Gastrocnemius medialis (tissue), 4 donors: ENCODE results near the gene FAM107B. TPM values are rescaled to one million over a fixed set of nuclear protein-coding genes. Genes with fewer than 3 reads are reported as not detected.

Source experiments
- ATAC-seq, 2 donors: fragments of 150-250 bp; one replicate each; pipeline ENCODE4 v1.9.1; 2016
- DNase-seq, 2 donors: peaks; one replicate each; pipeline ENCODE4 v3.0.0-alpha.2; 2019
- H3K27ac ChIP-seq, 4 donors: fragments of 200-600 bp; sonication (generic); 1 replicate in 1 of 4; 2 replicates in 3 of 4; pipeline ENCODE4 v1.5.1; 2016 to 2018; ENCODE audit warnings: mild to moderate bottlenecking in 2 of 4, moderate library complexity in 1 of 4
- H3K27me3 ChIP-seq, 3 donors: fragments of 200-600 bp; sonication (generic) in 2 of 3; 1 replicate in 1 of 3; 2 replicates in 2 of 3; pipeline versions ENCODE4 v1.5.1 to v1.6.0; 2016 to 2019; ENCODE audit warnings: mild to moderate bottlenecking in 1 of 3, moderate library complexity in 1 of 3
- H3K36me3 ChIP-seq, 2 donors: fragments of 200-600 bp; sonication (generic) in 1 of 2; one replicate each; pipeline ENCODE4 v1.5.1; 2017 to 2018
- H3K4me1 ChIP-seq, 2 donors: fragments of 200-600 bp; sonication (generic) in 1 of 2; one replicate each; pipeline ENCODE4 v1.5.1; 2016 to 2017; ENCODE audit warnings: mild to moderate bottlenecking in 2 of 2
- H3K4me3 ChIP-seq, 4 donors: fragments of 200-600 bp; sonication (generic) in 3 of 4; 1 replicate in 1 of 4; 2 replicates in 3 of 4; pipeline ENCODE4 v1.5.1; 2016 to 2019; ENCODE audit warnings: mild to moderate bottlenecking in 2 of 4
- H3K9me3 ChIP-seq, 3 donors: fragments of 200-600 bp; sonication (generic) in 2 of 3; 1 replicate in 1 of 3; 2 replicates in 2 of 3; pipeline ENCODE4 v1.5.1; 2016 to 2019
- POLR2A ChIP-seq, 2 donors: fragments of 450-650 bp; IDR thresholded peaks; one replicate each; pipeline ENCODE4 v1.6.1; 2017; ENCODE audit warnings: antibody characterized with exemption in 2 of 2, mild to moderate bottlenecking in 2 of 2, moderate library complexity in 2 of 2
- in situ Hi-C, 4 donors: fragments of 200-750 bp; cut with MboI; loops; one replicate each; pipeline versions ENCODE4 v1.15.0 to v1.8.0; 2017; ENCODE audit warnings: low sequenced_read_pairs in 4 of 4
- intact Hi-C: fragments of 100-400 bp; cut with DNase I; formaldehyde crosslinking; loops from one replicate; pipeline ENCODE4 v1.15.1; 2023; ENCODE audit warnings: low total_unique reads
- total RNA-seq, 4 donors: library from RNA; depleted of rRNA; stranded (reverse); fragments of >200 nt; gene quantifications; one replicate each; pipeline versions ENCODE4 v1.1.0 to v1.2.3, GENCODE V29; 2016
- TF ChIP-seq, protein P1 (sequence below), 5 experiments: fragments of 450-650 bp in 3 of 5; fragments of 200-600 bp in 2 of 5; sonication (generic) in 2 of 5; IDR thresholded peaks in 4 of 5; conservative IDR thresholded peaks in 1 of 5; 1 replicate in 4 of 5; 2 replicates in 1 of 5; pipeline ENCODE4 v1.5.1; 2016 to 2019; ENCODE audit warnings: antibody characterized with exemption in 5 of 5, mild to moderate bottlenecking in 3 of 5, moderate library complexity in 3 of 5

FAM107B gene
- total RNA-seq, 4 donors from 2014 or later: 1.5 to 3.7 (median 2.6) TPM

DNA sequence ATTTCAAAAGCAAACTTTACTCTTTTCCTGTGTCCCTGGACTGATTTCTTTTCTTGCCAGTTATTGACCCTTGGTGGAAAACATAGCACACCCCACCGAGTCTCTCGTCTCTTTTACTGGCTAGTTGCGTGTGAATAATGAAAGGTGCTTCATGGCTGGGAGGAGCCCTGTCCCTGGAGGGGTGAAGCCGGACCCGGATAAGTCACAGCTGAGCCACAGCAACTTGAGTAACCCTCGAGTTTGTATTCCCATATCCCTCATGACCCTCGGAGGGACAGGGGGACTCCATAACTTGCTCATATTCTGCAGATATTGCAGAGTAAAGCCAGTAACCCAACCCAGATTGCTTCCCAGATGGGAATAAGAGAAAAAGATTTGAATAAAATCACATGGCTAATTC is 296.5 kb downstream of the FAM107B start:
- ATAC-seq: no peak
- in situ Hi-C loops (loop anchor here in 2 of 4 donors (10.0 to 25.0 kb wide), 2 partner anchors 273 to 291 kb away; no protein-coding TSS in a partner anchor), intact Hi-C loops (loop anchor here (2.0 kb wide), 2 partner anchors 281 to 691 kb away; no protein-coding TSS in a partner anchor)
- DNase-seq: no peak
- H3K4me1 ChIP-seq: no peaks in the 10 kb centered on the region
- no peak overlapping the region for H3K27ac ChIP-seq
- H3K4me3 ChIP-seq: no peak overlapping the region
- H3K36me3 ChIP-seq: no peaks in the 10 kb centered on the region
- TF ChIP-seq, protein P1, sequence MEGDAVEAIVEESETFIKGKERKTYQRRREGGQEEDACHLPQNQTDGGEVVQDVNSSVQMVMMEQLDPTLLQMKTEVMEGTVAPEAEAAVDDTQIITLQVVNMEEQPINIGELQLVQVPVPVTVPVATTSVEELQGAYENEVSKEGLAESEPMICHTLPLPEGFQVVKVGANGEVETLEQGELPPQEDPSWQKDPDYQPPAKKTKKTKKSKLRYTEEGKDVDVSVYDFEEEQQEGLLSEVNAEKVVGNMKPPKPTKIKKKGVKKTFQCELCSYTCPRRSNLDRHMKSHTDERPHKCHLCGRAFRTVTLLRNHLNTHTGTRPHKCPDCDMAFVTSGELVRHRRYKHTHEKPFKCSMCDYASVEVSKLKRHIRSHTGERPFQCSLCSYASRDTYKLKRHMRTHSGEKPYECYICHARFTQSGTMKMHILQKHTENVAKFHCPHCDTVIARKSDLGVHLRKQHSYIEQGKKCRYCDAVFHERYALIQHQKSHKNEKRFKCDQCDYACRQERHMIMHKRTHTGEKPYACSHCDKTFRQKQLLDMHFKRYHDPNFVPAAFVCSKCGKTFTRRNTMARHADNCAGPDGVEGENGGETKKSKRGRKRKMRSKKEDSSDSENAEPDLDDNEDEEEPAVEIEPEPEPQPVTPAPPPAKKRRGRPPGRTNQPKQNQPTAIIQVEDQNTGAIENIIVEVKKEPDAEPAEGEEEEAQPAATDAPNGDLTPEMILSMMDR (IDR thresholded peaks at IDR 0.05 in 4 of 5, conservative IDR thresholded peaks at IDR 0.05 in 1 of 5): no peak
- no peaks in the 10 kb centered on the region for H3K27me3 ChIP-seq
- no peaks in the 10 kb centered on the region for H3K9me3 ChIP-seq

DNA sequence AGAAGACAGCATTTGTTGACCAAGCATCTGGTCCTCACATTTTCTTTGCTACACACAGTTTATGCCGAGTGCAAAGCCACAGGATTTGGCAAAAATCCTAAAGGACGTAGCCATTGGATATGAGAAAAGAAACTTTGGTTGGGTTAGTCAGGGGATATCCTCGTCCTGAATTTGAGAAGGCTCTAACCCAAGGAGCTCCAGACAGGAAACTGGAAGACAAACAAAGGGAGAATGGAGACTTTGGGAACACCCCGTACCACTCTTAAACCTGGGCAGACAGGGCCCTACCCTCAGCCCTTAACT is 297.3 kb downstream of the FAM107B start:
- DNase-seq (no peak), ATAC-seq (no peak)
- intact Hi-C loops: no loop called here
- no peaks in the 10 kb centered on the region for H3K36me3 ChIP-seq
- H3K27ac ChIP-seq: no peak overlapping the region
- H3K4me3 ChIP-seq: no peak overlapping the region
- H3K9me3 ChIP-seq: no peaks in the 10 kb centered on the region
- in situ Hi-C loops: loop anchor here in 2 of 4 donors (10.0 to 25.0 kb wide), 2 partner anchors 273 to 290 kb away; no protein-coding TSS in a partner anchor
- H3K4me1 ChIP-seq: no peaks in the 10 kb centered on the region
- no peaks in the 10 kb centered on the region for H3K27me3 ChIP-seq
- no peak for TF ChIP-seq POLR2A (IDR thresholded peaks at IDR 0.05)
- TF ChIP-seq, protein P1 (IDR thresholded peaks at IDR 0.05 in 4 of 5, conservative IDR thresholded peaks at IDR 0.05 in 1 of 5): no peak

DNA sequence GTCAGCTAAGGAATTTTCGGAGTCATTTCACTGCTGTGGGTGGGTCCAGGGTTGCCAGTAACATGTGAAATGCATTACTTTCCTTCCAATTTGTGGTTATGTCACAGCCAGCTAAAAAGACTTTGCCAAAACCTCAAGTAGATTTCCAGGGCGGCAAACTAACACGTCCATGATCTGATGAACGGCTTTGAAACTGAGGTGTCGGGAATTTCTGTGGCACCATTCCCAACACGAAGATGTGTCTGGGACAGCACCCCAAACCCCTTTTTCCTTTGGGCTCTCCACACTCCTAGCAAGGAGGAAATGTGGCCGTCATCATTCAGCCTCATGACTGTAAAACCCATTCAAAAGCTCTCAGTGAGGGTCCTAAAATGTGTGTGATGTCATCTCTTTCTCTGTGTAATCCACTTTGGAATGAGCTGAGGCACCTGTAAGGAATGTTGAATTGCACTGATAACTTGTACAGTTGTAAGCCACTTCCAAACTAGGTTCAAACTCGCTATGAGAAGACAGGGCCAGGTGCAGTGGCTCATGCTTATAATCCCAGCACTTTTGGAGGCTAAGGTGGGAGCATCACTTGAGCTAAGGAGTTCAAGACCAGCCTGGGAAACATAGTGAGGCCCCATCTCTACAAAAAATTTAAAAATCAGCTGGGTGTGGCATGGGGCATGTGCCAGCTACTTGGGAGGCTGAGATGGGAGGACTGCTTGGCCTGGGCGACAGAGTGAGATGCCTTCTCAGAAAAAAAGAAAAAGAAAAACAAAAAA is 297.9 kb downstream of the FAM107B start:
- Histone ChIP-seq H3K4me3 (no peak overlapping the region), H3K36me3 (no peaks in the 10 kb centered on the region), H3K27ac (no peak overlapping the region), H3K9me3 (no peaks in the 10 kb centered on the region), H3K4me1 (no peaks in the 10 kb centered on the region), H3K27me3 (no peaks in the 10 kb centered on the region)
- in situ Hi-C loops (loop anchor here in 2 of 4 donors (10.0 to 25.0 kb wide), 2 partner anchors 272 to 290 kb away; no protein-coding TSS in a partner anchor), intact Hi-C loops (no loop called here)
- TF ChIP-seq POLR2A (IDR thresholded peaks at IDR 0.05): no peak
- TF ChIP-seq, protein P1 (IDR thresholded peaks at IDR 0.05 in 4 of 5, conservative IDR thresholded peaks at IDR 0.05 in 1 of 5): no peak
- ATAC-seq (no peak), DNase-seq (no peak)

DNA sequence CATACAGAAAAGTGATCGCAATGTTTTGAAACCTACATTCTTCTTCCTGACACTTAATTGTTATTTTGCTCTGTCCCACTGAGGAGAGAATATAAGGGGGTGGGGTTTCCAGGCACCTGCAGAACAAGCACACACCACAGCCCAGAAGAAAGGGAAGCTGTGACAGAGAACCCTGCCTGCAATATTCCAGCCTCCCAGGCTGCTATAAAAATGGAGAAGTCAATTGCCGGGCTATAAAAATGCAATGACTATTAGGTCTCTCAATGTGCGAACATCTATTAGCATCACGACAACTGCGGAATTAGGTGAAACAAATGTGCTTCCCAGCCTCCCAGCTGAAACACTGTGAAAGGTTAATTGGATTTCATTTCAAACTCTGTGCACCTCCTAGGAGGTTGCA is 298.7 kb downstream of the FAM107B start:
- in situ Hi-C loops: loop anchor here in 2 of 4 donors (10.0 to 25.0 kb wide), 2 partner anchors 271 to 289 kb away; no protein-coding TSS in a partner anchor
- ATAC-seq (no peak), DNase-seq (no peak)
- H3K4me1 ChIP-seq: no peaks in the 10 kb centered on the region
- H3K9me3 ChIP-seq: no peaks in the 10 kb centered on the region
- H3K4me3 ChIP-seq: no peak overlapping the region
- H3K27ac ChIP-seq: no peak overlapping the region
- no peaks in the 10 kb centered on the region for H3K36me3 ChIP-seq
- intact Hi-C loops: no loop called here
- H3K27me3 ChIP-seq: no peaks in the 10 kb centered on the region
- TF ChIP-seq POLR2A (IDR thresholded peaks at IDR 0.05): no peak
- TF ChIP-seq, protein P1 (IDR thresholded peaks at IDR 0.05 in 4 of 5, conservative IDR thresholded peaks at IDR 0.05 in 1 of 5): no peak
